Endothelial cell of umbilical vein (primary cell): ENCODE measurements around the gene PRKAG2. TPM values are rescaled to one million over a fixed set of nuclear protein-coding genes. Genes with fewer than 3 reads are reported as not detected.

Experiments used
- BruUV-seq: library from RNA; stranded (reverse); fragments of 400-500 nt; replicated peaks from 2 replicates; lab custom pipeline; 2021; lab: Mats Ljungman, UMichigan
- CTCF ChIA-PET: fragments of 300-600, 350-600 bp; sonication (Branson Sonifier 250); formaldehyde crosslinking; loops from one replicate; lab custom pipeline; 2021; ENCODE audit warnings: antibody characterized with exemption, inconsistent platforms; lab: Charles Lee
- POLR2A ChIA-PET: fragments of 300-600, 350-600 bp; sonication (Branson Sonifier 250); formaldehyde crosslinking; loops from one replicate; lab custom pipeline; 2021; ENCODE audit warnings: antibody characterized with exemption, inconsistent platforms; lab: Charles Lee
- DNase-seq: peaks from one replicate; pipeline ENCODE4 v3.0.0-alpha.2; 2011; ENCODE audit warnings: low read depth, low spot score
- FAIRE-seq: peaks from 2 replicates; lab custom pipeline; 2011; peaks lifted over from hg19 to GRCh38; lab: Jason Lieb, UNC
- H2AFZ ChIP-seq: 2 replicates; pipeline ENCODE4 v1.6.0; 2012; ENCODE audit warnings: low read depth, low read length, control low read depth, inconsistent platforms
- H3K27ac ChIP-seq: 2 replicates; pipeline ENCODE4 v1.5.1; 2011; ENCODE audit warnings: low read depth, mild to moderate bottlenecking, control low read depth, low read length, moderate library complexity; ENCODE audit not compliant: insufficient read depth
- H3K27me3 ChIP-seq, 2 experiments: 2 replicates each; pipeline versions ENCODE4 v1.6.0 to v1.6.1; 2011; ENCODE audit warnings: low read length in 2 of 2, mixed read lengths in 1 of 2; ENCODE audit not compliant: control insufficient read depth in 2 of 2, insufficient read depth in 2 of 2
- H3K36me3 ChIP-seq, 2 experiments: 2 replicates in 1 of 2; 3 replicates in 1 of 2; pipeline ENCODE4 v1.5.1; 2011; ENCODE audit warnings: low read length in 2 of 2, mild to moderate bottlenecking in 1 of 2, moderate library complexity in 1 of 2; ENCODE audit not compliant: control insufficient read depth in 2 of 2, insufficient read depth in 2 of 2; ENCODE audit errors: extremely low read depth in 1 of 2
- H3K4me1 ChIP-seq: 3 replicates; pipeline ENCODE4 v1.5.1; 2011; ENCODE audit warnings: mild to moderate bottlenecking, low read length; ENCODE audit not compliant: control insufficient read depth, insufficient read depth; ENCODE audit errors: extremely low read depth
- H3K4me2 ChIP-seq: 2 replicates; pipeline ENCODE4 v1.6.1; 2011; ENCODE audit warnings: low read length, control low read depth, mixed read lengths; ENCODE audit not compliant: insufficient read depth
- H3K4me3 ChIP-seq, 3 experiments: fragments of 200-600 bp in 1 of 3; sonication (generic), shearing (Covaris generic) in 1 of 3; replicated peaks in 1 of 3; 2 replicates each; pipeline ENCODE4 v1.5.1; 2011 to 2016; ENCODE audit warnings: control low read depth in 3 of 3, low read length in 3 of 3, mild to moderate bottlenecking in 2 of 3, inconsistent platforms in 1 of 3, low read depth in 1 of 3, moderate library complexity in 1 of 3; ENCODE audit not compliant: insufficient read depth in 1 of 3
- H3K79me2 ChIP-seq: 2 replicates; pipeline ENCODE4 v1.6.0; 2012; ENCODE audit warnings: low read length, inconsistent platforms; ENCODE audit not compliant: control insufficient read depth, insufficient read depth
- H3K9ac ChIP-seq: replicated peaks from 2 replicates; pipeline ENCODE3; 2011; ENCODE audit warnings: low read length, control low read depth; ENCODE audit not compliant: insufficient read depth; ENCODE audit errors: extremely low read depth
- H3K9me1 ChIP-seq: replicated peaks from 3 replicates; pipeline ENCODE4 v1.6.0; 2011; ENCODE audit warnings: mild to moderate bottlenecking, low read length; ENCODE audit not compliant: control insufficient read depth, insufficient read depth; ENCODE audit errors: extremely low read depth
- H3K9me3 ChIP-seq: replicated peaks from 2 replicates; pipeline ENCODE4 v1.5.1; 2012; ENCODE audit warnings: low read length, inconsistent platforms; ENCODE audit not compliant: control insufficient read depth, insufficient read depth
- H4K20me1 ChIP-seq: replicated peaks from 2 replicates; pipeline ENCODE3; 2011; ENCODE audit warnings: mild to moderate bottlenecking, low read length; ENCODE audit not compliant: control insufficient read depth, insufficient read depth; ENCODE audit errors: extremely low read depth
- CTCF ChIP-seq, 2 donors: IDR thresholded peaks; 1 replicate in 1 of 2; 2 replicates in 1 of 2; pipeline ENCODE4 v1.5.1; 2011; ENCODE audit warnings: low read length in 2 of 2, mild to moderate bottlenecking in 2 of 2, moderate library complexity in 2 of 2, control low read depth in 1 of 2, inconsistent platforms in 1 of 2, low read depth in 1 of 2; ENCODE audit not compliant: insufficient read depth in 1 of 2; ENCODE audit errors: extremely low read depth in 1 of 2
- EZH2 ChIP-seq: IDR thresholded peaks from 2 replicates; pipeline ENCODE4 v1.6.1; 2012; ENCODE audit warnings: borderline replicate concordance, low read depth, mild to moderate bottlenecking, moderate library complexity, low read length, inconsistent platforms; ENCODE audit not compliant: severe bottlenecking
- FOS ChIP-seq: IDR thresholded peaks from 2 replicates; pipeline ENCODE4 v1.6.1; 2011; ENCODE audit warnings: mild to moderate bottlenecking, low read length, moderate library complexity, borderline replicate concordance; ENCODE audit not compliant: insufficient read depth
- GATA2 ChIP-seq: IDR thresholded peaks from 2 replicates; pipeline ENCODE4 v1.7.0; 2011; ENCODE audit warnings: low read depth, mild to moderate bottlenecking, moderate library complexity, mixed read lengths, low read length; ENCODE audit not compliant: insufficient read length, insufficient read depth
- JUN ChIP-seq: IDR thresholded peaks from 2 replicates; pipeline ENCODE4 v1.6.1; 2011; ENCODE audit warnings: borderline replicate concordance, low read depth; ENCODE audit not compliant: insufficient read length, insufficient read depth
- MAX ChIP-seq: IDR thresholded peaks from 2 replicates; pipeline ENCODE4 v1.6.1; 2011; ENCODE audit not compliant: insufficient read depth, insufficient read length
- MYC ChIP-seq: IDR thresholded peaks from one replicate; pipeline ENCODE4 v1.6.1; 2011; ENCODE audit warnings: mild to moderate bottlenecking, low read depth, low read length
- POLR2A ChIP-seq: IDR thresholded peaks from 2 replicates; pipeline ENCODE4 v1.6.1; 2012; ENCODE audit warnings: low read depth, mild to moderate bottlenecking, control low read depth, low read length
- POLR2AphosphoS5 ChIP-seq: IDR thresholded peaks from 2 replicates; pipeline ENCODE4 v1.6.1; 2012; ENCODE audit warnings: low read depth, mild to moderate bottlenecking, control low read depth, low read length, moderate library complexity; ENCODE audit not compliant: insufficient read depth
- dilution Hi-C: fragments of 300-500 bp; cut with MboI; formaldehyde crosslinking; loops from one replicate; pipeline ENCODE4 v1.15.0; 2019; ENCODE audit warnings: low sequenced_read_pairs; ENCODE audit not compliant: extremely low pct_ligation_motif_present
- intact Hi-C: fragments of 100-400 bp; cut with micrococcal nuclease; formaldehyde crosslinking; loops from one replicate; pipeline ENCODE4 v1.10.0; 2022
- polyA plus RNA-seq, 4 experiments: library from polyadenylated mRNA; depleted of rRNA in 3 of 4; stranded (reverse) in 3 of 4; unstranded in 1 of 4; fragments of >200 nt; gene quantifications; 2 replicates each; pipeline versions ENCODE4 v1.2.1 to v1.2.3, GENCODE V29; 2011 to 2012; ENCODE audit warnings: missing spikeins in 1 of 4
- total RNA-seq: library from RNA; stranded (reverse); gene quantifications from 2 replicates; pipeline ENCODE4 v1.2.3, GENCODE V29; 2021

The PRKAG2 gene
- total and polyA plus RNA-seq, 2 donors (not counting 3 experiments of a cell fraction or from before 2014, with no cell fraction given) = 19.3 to 51.5 TPM

GRCh38 chr7:151924508-151924907 is 47.6 kb upstream of the PRKAG2 start:
- BruUV-seq = no TSS peak
- no peak overlapping the region for H2AFZ ChIP-seq
- H3K27ac ChIP-seq = no peak overlapping the region
- H4K20me1 ChIP-seq = no peaks in the 10 kb centered on the region
- H3K79me2 ChIP-seq = no peaks in the 10 kb centered on the region
- dilution Hi-C loops (no loop called here), intact Hi-C loops (no loop called here)
- TF ChIP-seq FOS (no peak), GATA2 (no peak), POLR2A (no peak), MAX (no peak), JUN (no peak), EZH2 (no peak), CTCF (IDR thresholded peaks at IDR 0.05; ENCODE audit: extremely low read depth in 1 of 2, insufficient read depth in 1 of 2, low read depth in 1 of 2, low read length in 2 of 2) (no peak), MYC (no peak), POLR2AphosphoS5 (no peak)
- H3K4me3 ChIP-seq = no peak overlapping the region
- no peak for FAIRE-seq
- no peaks in the 10 kb centered on the region for H3K36me3 ChIP-seq
- no peaks in the 10 kb centered on the region for H3K27me3 ChIP-seq
- POLR2A ChIA-PET = no interaction called here
- no peak overlapping the region for H3K4me2 ChIP-seq
- no peaks in the 10 kb centered on the region for H3K9me3 ChIP-seq
- H3K4me1 ChIP-seq = no peaks in the 10 kb centered on the region
- DNase-seq = no peak
- no peaks in the 10 kb centered on the region for H3K9me1 ChIP-seq
- H3K9ac ChIP-seq = no peak overlapping the region
- CTCF ChIA-PET = interaction anchor here (1.7 kb wide), 1 partner anchor 8 kb away, joined by 4 read pairs; no protein-coding TSS in a partner anchor
